HL-60 (cell line): ENCODE measurements around the gene NRXN3.

Source experiments
- DNase-seq, 2 experiments: peaks; one replicate each; pipeline ENCODE4 v3.0.0-alpha.2; 2010 to 2020; ENCODE audit warnings: low read depth in 1 of 2, low spot score in 1 of 2
- H3K27ac ChIP-seq: fragments of 250-450 bp; sonication (Bioruptor Pico); replicated peaks from 2 replicates; pipeline ENCODE4 v1.5.1; 2020; ENCODE audit warnings: mild to moderate bottlenecking, moderate library complexity
- H3K27me3 ChIP-seq: fragments of 250-450 bp; sonication (Bioruptor Pico); 2 replicates; pipeline ENCODE4 v1.5.1; 2021; ENCODE audit warnings: mild to moderate bottlenecking, moderate library complexity; ENCODE audit not compliant: insufficient read depth, poor library complexity, severe bottlenecking
- H3K4me3 ChIP-seq: replicated peaks from 2 replicates; pipeline ENCODE4 v1.5.1; 2011; ENCODE audit warnings: mild to moderate bottlenecking, control low read depth, low read length; ENCODE audit not compliant: insufficient read depth
- GABPA ChIP-seq: IDR thresholded peaks from 2 replicates; pipeline ENCODE4 v1.6.1; 2012; ENCODE audit warnings: low read depth
- POLR2AphosphoS5 ChIP-seq: IDR thresholded peaks from 2 replicates; pipeline ENCODE4 v1.6.1; 2012; ENCODE audit warnings: low read depth
- SPI1 ChIP-seq: IDR thresholded peaks from 2 replicates; pipeline ENCODE4 v1.6.1; 2012; ENCODE audit warnings: low read depth, mild to moderate bottlenecking, borderline replicate concordance
- TF ChIP-seq, protein P1 (sequence below): IDR thresholded peaks from one replicate; pipeline ENCODE4 v1.5.1; 2011; ENCODE audit warnings: low read length, control low read depth, inconsistent platforms; ENCODE audit not compliant: insufficient read depth
- TF ChIP-seq, protein P2 (sequence below): IDR thresholded peaks from 2 replicates; pipeline ENCODE4 v1.6.1; 2012; ENCODE audit warnings: low read depth; ENCODE audit not compliant: insufficient replicate concordance

Gene NRXN3

DNA sequence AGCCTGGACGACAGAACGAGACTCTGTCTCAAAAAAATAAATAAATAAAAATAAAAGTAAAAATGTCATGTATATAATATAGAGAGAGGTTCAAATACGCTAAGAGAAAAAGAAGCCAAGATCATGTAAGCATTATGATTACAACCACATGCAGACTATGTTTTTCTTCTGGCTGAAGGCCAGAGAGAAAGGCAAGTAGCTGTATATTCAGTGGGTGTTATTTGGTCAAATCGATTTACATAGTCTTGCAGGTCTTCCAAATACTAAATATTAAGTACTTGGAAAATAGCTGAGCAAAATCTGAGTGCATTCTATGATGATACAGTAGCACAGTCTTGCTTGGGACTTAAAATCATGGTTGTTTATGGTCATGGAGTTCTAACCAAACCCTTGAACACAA, 1283.1 kb downstream of the NRXN3 start:
- H3K27ac ChIP-seq = no peak overlapping the region
- no peak for DNase-seq
- TF ChIP-seq, protein P1, sequence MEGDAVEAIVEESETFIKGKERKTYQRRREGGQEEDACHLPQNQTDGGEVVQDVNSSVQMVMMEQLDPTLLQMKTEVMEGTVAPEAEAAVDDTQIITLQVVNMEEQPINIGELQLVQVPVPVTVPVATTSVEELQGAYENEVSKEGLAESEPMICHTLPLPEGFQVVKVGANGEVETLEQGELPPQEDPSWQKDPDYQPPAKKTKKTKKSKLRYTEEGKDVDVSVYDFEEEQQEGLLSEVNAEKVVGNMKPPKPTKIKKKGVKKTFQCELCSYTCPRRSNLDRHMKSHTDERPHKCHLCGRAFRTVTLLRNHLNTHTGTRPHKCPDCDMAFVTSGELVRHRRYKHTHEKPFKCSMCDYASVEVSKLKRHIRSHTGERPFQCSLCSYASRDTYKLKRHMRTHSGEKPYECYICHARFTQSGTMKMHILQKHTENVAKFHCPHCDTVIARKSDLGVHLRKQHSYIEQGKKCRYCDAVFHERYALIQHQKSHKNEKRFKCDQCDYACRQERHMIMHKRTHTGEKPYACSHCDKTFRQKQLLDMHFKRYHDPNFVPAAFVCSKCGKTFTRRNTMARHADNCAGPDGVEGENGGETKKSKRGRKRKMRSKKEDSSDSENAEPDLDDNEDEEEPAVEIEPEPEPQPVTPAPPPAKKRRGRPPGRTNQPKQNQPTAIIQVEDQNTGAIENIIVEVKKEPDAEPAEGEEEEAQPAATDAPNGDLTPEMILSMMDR = no peak
- TF ChIP-seq GABPA = no peak
- TF ChIP-seq, protein P2, sequence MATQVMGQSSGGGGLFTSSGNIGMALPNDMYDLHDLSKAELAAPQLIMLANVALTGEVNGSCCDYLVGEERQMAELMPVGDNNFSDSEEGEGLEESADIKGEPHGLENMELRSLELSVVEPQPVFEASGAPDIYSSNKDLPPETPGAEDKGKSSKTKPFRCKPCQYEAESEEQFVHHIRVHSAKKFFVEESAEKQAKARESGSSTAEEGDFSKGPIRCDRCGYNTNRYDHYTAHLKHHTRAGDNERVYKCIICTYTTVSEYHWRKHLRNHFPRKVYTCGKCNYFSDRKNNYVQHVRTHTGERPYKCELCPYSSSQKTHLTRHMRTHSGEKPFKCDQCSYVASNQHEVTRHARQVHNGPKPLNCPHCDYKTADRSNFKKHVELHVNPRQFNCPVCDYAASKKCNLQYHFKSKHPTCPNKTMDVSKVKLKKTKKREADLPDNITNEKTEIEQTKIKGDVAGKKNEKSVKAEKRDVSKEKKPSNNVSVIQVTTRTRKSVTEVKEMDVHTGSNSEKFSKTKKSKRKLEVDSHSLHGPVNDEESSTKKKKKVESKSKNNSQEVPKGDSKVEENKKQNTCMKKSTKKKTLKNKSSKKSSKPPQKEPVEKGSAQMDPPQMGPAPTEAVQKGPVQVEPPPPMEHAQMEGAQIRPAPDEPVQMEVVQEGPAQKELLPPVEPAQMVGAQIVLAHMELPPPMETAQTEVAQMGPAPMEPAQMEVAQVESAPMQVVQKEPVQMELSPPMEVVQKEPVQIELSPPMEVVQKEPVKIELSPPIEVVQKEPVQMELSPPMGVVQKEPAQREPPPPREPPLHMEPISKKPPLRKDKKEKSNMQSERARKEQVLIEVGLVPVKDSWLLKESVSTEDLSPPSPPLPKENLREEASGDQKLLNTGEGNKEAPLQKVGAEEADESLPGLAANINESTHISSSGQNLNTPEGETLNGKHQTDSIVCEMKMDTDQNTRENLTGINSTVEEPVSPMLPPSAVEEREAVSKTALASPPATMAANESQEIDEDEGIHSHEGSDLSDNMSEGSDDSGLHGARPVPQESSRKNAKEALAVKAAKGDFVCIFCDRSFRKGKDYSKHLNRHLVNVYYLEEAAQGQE = no peak
- TF ChIP-seq SPI1 = no peak
- TF ChIP-seq POLR2AphosphoS5 = no peak
- no peaks in the 10 kb centered on the region for H3K27me3 ChIP-seq
- H3K4me3 ChIP-seq = no peak overlapping the region

DNA sequence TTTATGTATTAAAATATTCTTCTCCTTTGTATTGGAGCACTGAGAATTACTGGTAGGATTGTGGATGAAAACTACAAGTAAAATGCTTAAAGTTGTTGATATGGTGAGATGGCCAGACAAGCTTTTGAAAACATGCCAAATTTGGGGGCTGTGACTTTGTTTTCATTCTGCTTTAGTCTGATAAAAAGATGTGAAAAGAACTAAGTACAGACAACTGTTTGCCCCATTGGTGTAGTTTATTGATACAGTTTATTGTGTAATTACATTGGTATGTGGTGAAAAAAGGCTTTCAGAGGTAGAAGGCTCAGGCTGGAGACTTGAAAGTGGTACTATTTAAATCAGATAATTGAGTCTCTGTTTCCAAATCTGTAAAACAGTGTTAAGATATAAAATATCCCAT, 1294.3 kb downstream of the NRXN3 start:
- no peak for TF ChIP-seq SPI1
- TF ChIP-seq, protein P2 = no peak
- TF ChIP-seq, protein P1 = no peak
- no peaks in the 10 kb centered on the region for H3K27me3 ChIP-seq
- no peak for DNase-seq

DNA sequence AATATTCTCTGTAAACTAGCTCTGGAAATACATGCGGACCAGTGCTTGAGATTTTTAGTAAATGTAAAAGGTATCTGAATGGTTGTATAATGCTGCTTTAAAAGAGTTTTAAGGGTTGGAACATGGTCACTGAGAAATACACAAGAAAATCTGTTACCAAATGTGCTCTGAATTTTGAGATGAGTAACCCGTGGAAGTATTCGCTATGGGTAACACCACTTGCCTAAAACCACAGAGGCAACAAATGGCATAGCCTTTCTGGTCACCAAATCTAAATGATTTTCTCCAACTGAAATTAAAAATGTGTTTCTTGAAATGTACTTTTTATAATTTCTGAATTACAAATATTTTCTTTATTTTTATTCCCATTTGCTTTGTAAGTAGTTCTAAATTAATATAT, 1295.5 kb downstream of the NRXN3 start:
- Histone ChIP-seq H3K27me3 (no peaks in the 10 kb centered on the region), H3K4me3 (no peak overlapping the region), H3K27ac (no peak overlapping the region)
- no peak for DNase-seq
- TF ChIP-seq, protein P2 = no peak
- TF ChIP-seq POLR2AphosphoS5 = no peak
- TF ChIP-seq, protein P1 = no peak
- TF ChIP-seq SPI1 = no peak
- no peak for TF ChIP-seq GABPA

More for the DNA sequence above, 1294.3 kb downstream of the NRXN3 start:
- Histone ChIP-seq H3K27ac (no peak overlapping the region), H3K4me3 (no peak overlapping the region)
